Mesenteric fat pad (tissue), 1 donor: Measurements from ENCODE around the gene SERTAD4. TPM values are rescaled to one million over a fixed set of nuclear protein-coding genes. Genes with fewer than 3 reads are reported as not detected.
"Not testable (repeated sequence)": the region's sequence is repeated elsewhere in the genome, so short reads cannot be mapped to it uniquely, and the experiment has no call there.

Experiments
- DNase-seq: peaks from one replicate; pipeline ENCODE4 v3.0.0-alpha.2; 2020; ENCODE audit warnings: low spot score
- long read RNA-seq: library from polyadenylated mRNA; unstranded; transcript quantifications from one replicate; pipeline ENCODE4 v2.0.0, GENCODE V29; 2020
- total RNA-seq: library from RNA; stranded (reverse); fragmentation: NEBNext Ultra II Directional; extraction: Animal tissue kit (Norgen Biotek cat#: 25700); gene quantifications from one replicate; pipeline ENCODE4 v1.2.1, GENCODE V29; 2021
- donor health status: DM: yes; HTN: yes; CAD: no.

Gene SERTAD4
- total RNA-seq, result 3.9 TPM
- long read RNA-seq, transcript SERTAD4-204 (4 exons, 1,103 nt), result major isoform, 5 of 8 reads
- long read RNA-seq, partial matches to known transcripts, result 1 of 8 reads
- long read RNA-seq, other reads (novel, unspliced or antisense), result 2 of 8 reads

DNA sequence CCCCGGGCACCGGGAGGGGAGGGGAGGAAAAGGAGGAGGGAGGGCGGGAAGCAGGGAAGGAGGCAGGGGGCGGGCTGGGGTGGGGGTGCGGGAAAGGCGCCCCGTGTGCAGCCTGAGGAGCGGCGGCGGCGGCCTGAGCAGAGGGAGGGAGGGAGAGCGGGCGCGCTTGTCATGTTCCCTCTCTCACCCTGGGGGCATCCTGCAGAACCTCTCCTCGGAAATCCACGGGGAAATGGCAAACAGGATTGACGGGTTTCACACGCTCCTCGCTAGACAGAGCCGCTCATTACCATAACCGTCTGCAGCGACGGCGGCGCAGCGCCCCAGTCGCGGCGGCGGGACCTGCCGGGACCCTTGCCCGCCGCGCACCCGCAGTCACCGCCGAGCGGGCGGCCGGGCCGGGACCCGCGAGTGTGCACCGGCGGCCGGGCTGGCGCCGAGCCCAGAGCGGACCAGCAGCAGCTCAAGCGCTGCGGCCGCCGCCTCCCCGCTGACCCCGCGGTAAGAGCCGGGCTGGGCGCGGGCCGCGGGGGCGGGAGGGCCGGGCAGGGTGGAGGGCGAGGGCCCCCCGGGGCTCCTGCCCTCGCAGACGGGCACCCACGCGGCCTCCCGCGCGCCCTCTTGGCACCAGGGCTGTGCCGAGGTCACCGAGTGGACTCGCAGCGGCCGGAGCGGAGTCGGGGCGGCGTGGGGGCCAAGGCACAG, at the start of gene SERTAD4:
Gene SERTAD4, plus strand, starts transcription at position 286 of the 705 bp plus-strand sequence. CDS start 5,165 bp downstream, outside the sequence.
- no peak for DNase-seq

- no peak for DNase-seq
Measured at GRCh38 chr1:210185063-210185462, 47.5 kb upstream of the SERTAD4 start.

DNA sequence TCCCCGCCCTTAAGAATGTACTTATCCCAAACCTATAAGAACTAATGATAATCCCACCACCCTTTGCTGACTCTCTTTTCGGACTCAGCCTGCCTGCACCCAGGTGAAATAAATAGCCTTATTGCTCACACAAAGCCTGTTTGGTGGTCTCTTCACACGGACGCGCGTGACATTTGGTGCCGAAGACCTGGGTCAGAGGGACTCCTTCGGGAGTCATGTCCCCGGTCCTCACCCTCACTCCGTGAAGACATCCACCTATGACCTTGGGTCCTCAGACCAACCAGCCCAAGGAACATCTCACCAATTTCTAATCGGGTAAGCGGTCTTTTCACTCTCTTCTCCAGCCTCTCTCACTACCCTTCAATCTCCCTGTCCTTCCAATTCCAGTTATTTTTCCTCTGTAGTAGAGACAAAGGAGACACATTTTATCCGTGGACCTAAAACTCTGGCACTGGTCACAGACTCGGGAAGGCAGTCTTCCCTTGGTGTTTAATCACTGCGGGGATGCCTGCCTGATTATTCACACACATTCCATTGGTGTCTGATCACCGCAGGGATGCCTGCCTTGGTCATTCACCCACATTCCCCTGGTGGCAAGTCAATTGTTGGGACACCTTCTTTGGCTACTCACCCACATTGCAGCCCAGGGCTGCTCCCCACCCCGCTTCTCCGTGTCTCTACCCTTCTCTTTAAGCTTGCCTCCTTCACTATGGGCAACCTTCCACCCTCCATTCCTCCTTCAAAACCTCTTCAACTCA, 44.6 kb upstream of the SERTAD4 start:
- DNase-seq, result not testable (repeated sequence)

DNA sequence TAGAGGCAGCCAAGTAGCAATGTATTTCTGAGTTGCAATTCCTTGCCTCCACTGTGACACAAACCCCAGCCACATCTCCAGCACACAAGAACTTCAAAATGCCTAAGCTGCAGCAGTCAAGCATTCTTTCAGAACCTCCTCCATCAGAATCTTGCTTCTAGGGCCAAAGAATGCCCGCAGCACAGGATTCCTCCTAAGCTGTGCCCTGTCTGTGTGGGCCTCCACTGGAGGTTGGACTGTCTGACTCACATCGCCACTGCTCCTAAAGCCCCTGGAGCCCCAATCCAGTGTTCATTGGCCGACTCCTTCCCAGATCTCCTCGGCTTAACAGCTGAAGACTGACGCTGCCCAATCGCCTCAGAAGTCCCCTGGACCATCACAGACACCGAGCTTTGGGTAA, 43.2 kb upstream of the SERTAD4 start:
- no peak for DNase-seq

GRCh38 chr1:210195635-210196160, 36.9 kb upstream of the SERTAD4 start:
- DNase-seq, result no peak

DNA sequence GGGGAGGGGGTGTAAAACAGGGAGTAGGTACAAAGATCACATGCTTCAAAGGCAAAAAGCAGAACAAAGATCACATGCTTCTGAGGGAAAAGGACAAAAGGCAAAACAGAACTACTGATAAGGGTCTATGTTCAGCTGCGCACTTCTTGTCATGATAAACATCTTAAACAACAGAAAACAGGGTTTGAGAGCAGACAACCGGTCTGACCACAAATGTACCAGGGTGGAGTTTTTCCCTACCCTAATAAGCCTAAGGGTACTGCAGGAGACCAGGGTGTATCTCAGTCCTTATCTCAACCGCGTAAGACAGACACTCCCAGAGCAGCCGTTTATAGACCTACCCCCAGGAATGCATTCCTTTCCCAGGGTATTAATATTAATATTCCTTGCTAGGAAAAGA, 36.3 kb upstream of the SERTAD4 start:
- DNase-seq, result not testable (repeated sequence)

DNA sequence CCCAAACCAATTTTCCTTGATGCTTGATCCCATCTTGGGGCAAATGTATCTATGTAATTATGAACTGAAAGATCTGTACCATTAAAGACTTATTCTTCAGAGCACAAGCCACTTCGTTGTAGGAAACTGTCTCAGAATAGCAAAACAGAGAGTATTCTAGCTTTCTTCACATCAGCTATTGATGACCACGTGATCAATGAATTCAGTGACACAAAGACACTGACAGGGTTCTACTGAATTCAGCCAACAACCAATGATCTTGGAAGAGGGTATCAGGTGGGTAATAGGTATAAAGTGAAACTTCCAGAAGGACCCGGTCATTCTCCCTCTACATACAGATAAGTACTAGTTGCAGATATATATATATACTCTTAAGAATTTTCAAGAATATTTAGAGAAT, 33.8 kb upstream of the SERTAD4 start:
- DNase-seq, result no peak

GRCh38 chr1:210200124-210200736, 32.4 kb upstream of the SERTAD4 start:
- no peak for DNase-seq

DNA sequence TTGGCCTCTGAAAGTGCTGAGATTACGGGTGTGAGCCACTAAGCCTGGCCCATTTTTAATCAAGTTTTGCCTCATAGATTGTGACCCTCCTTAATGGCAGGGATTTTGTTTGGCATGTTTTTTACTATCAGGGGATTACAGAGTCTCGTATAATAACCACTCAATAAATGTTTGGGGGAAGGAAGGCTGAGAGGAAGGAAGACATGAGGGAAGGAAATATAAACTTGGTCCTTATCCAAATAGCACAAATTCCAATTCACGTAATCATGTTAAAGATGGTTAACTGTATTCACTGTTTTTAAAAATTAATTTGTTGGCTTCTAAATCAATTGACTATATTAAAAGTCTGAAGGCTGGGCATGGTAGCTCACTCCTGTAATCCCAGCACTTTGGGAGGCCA, 30.9 kb upstream of the SERTAD4 start:
- no peak for DNase-seq

DNA sequence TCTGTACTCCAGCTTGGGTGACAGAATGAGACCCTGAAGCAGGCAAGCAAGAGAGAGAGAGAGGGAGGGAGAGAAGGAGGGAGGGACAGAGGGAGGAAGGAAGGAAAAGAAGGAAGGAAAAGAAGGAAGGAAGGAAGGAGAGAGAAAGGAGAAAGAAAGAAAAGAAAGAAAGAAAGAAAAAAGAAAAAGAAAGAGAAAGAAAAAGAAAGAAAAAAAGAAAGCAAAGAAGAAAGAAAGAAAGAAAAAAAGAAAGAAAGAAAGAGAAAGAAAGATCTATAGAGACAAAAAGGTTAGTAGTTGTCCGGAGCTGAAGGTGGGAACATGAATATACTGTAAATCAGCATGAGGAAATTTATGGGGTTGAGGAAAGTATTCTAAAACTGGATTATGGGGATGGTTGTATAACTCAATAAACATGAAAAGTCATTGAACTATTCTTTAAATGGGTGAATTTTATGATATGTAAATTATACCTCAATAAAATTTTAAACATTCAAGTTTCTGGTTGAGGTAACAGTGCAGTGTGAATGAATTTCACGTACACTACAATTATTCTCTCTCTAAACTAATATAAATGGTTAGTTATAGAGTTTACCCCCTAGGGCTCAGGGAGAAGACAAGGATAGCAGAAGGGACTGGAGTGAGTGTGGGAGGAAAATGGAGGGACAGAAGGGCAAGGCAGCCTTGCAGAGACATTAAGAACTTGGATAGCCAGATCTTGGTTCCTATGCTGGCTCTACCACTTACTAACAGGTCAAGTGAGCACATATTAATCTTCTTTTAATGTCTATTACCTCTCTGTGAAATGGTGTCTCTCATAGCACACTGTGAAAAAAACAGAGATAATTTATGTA, 24.8 kb upstream of the SERTAD4 start:
- DNase-seq, result no peak

DNA sequence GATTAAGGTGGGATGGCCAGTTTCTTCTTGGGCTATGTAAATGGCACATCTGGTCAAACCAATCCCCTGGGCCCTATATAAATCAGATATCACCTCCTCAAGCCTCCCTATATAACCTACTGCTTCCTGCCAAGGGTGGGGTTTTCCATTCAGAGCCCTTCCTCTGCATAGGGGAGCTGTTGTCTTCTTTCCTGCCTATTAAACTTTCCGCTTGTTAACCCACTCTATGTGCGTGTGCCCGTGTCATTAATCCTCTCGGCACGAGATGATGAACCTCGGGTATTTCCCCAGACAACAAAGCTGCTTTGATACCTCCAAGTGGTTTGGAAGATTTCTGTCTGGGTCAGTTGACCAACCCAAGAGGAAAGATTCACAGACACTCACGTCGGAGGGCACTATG, 19.3 kb upstream of the SERTAD4 start:
- DNase-seq, result no peak

DNA sequence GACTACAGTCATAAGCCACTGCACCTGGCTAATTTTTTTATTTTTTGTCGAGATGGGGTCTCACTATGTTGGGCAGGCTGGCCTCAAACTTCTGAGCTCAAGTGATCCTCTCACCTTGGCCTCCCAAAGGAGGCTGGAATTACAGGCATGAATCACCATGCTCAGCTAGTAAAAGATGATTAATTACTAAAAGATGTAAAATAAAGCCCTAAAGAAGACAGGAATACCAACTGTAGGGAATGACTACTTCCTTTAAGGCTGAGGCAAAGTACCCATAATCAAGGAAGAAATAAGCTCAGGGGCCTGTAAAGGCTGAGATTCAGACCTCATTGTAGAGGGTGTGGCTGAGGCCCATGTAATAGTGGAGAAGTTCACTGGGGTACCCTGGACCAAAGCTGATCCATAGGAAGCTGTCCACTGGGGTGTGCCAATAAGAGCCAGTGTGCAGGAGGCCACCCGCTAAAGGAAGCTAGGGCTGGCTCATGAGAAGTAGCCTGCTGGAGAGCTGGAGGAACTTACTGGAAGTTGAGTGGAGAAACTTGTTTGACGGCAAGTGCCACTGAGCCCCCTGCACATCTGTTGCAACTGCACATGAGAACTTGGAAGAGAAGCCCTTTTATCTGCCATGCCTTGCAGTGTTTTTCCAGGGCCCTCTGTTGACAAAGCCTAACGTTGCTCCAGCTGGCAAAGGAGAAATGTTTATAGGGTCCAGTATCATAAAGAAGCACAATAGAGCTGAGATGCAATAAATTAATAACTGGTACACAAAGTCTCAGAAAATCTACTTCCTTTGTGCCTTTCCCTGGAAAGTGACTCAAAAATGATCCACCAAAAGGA, 17.8 kb upstream of the SERTAD4 start:
- DNase-seq, result no peak

- no peak for DNase-seq
Measured at GRCh38 chr1:210217482-210217881, 15.1 kb upstream of the SERTAD4 start.

- DNase-seq, result no peak
Measured at GRCh38 chr1:210218047-210218446, 14.5 kb upstream of the SERTAD4 start.

- no peak for DNase-seq
Measured at GRCh38 chr1:210222340-210223006, 10.1 kb upstream of the SERTAD4 start.

GRCh38 chr1:210223226-210223904, 9.2 kb upstream of the SERTAD4 start:
- DNase-seq, result no peak

GRCh38 chr1:210228158-210228557, 4.4 kb upstream of the SERTAD4 start:
- DNase-seq, result no peak

- DNase-seq, result no peak
Measured at GRCh38 chr1:210230149-210230695, 2.4 kb upstream of the SERTAD4 start.
